ENCODE data around the gene ADGRF5.

DNA sequence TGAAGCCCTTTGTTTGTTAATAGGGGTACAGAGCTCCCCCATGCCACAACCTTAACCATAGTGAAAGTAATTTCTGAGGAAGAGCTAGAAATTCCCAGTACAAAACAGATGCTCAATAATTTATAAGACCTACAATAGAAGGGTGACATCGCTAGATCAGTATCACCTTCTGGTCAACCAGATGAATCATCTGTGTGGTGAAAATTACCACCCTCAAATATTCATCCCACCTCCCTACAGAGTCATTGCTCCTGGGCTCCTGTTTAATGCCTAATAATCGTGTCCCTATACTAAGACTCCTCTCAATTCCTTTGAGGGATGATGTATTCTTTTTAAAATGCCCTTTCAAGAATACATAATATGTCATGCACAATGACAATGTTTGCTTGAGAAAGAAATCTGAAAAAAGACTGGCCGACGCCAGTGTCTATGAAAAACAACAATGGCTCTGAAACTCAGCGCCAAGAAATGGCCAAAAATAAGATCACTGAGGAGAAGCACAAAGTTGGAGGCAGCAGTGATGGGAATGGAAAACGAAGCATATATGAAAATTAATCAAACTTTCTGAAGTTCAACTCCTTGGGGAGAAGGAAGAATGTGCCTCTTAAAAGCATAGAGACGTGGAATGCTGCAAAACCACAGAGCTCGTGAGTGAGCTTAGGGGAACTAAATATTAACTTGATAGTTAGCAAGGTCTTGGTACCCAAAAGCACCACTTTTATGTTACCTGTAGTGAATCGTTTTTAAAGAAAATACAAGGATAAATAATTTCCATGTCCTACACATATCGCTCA lies 11.0 kb upstream of the ADGRF5 start:
- TF ChIP-seq, protein P1, sequence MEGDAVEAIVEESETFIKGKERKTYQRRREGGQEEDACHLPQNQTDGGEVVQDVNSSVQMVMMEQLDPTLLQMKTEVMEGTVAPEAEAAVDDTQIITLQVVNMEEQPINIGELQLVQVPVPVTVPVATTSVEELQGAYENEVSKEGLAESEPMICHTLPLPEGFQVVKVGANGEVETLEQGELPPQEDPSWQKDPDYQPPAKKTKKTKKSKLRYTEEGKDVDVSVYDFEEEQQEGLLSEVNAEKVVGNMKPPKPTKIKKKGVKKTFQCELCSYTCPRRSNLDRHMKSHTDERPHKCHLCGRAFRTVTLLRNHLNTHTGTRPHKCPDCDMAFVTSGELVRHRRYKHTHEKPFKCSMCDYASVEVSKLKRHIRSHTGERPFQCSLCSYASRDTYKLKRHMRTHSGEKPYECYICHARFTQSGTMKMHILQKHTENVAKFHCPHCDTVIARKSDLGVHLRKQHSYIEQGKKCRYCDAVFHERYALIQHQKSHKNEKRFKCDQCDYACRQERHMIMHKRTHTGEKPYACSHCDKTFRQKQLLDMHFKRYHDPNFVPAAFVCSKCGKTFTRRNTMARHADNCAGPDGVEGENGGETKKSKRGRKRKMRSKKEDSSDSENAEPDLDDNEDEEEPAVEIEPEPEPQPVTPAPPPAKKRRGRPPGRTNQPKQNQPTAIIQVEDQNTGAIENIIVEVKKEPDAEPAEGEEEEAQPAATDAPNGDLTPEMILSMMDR (IDR thresholded peaks at IDR 0.05; ENCODE audit: extremely low read depth in 1 of 2, insufficient read depth in 1 of 2, low read depth in 1 of 2, low read length in 2 of 2), result no peak
- no peak for TF ChIP-seq JUN (IDR thresholded peaks at IDR 0.05; ENCODE audit: borderline replicate concordance, insufficient read depth, insufficient read length, low read depth)
- no peak for TF ChIP-seq POLR2AphosphoS5 (IDR thresholded peaks at IDR 0.05; ENCODE audit: insufficient read depth, low read depth, low read length)
- TF ChIP-seq POLR2A (IDR thresholded peaks at IDR 0.05; ENCODE audit: low read depth, low read length), result no peak
